Activated B cell treated with CpG ODN at 0.5 μM for 24 hours (primary cell): ENCODE data around the gene LRRIQ1. TPM values are rescaled to one million over a fixed set of nuclear protein-coding genes. Genes with fewer than 3 reads are reported as not detected.

Experiments used
- ATAC-seq: fragments of 200-7000 bp; cut with Tn5 transposase; one replicate; pipeline ENCODE4 v1.10.0; 2021; ENCODE audit warnings: low read depth, mild to moderate bottlenecking, moderate library complexity
- CTCF ChIA-PET: fragments of 350-600 bp; sonication (Branson Sonifier 250); formaldehyde crosslinking; loops from one replicate; lab custom pipeline; 2021; ENCODE audit warnings: antibody characterized with exemption; lab: Charles Lee
- POLR2A ChIA-PET: fragments of 350-600 bp; sonication (Branson Sonifier 250); formaldehyde crosslinking; loops from one replicate; lab custom pipeline; 2021; ENCODE audit warnings: antibody characterized with exemption; lab: Charles Lee
- DNase-seq: peaks from one replicate; pipeline ENCODE4 v3.0.0; 2022
- H3K27ac Mint-ChIP-seq: one replicate; pipeline ENCODE4 v1.8.0; 2020; ENCODE audit warnings: mixed read lengths
- H3K27me3 Mint-ChIP-seq: one replicate; pipeline ENCODE4 v1.8.0; 2021; ENCODE audit warnings: mixed read lengths
- H3K36me3 Mint-ChIP-seq: one replicate; pipeline ENCODE4 v1.8.0; 2021; ENCODE audit warnings: low read depth, mixed read lengths
- H3K4me1 Mint-ChIP-seq: one replicate; pipeline ENCODE4 v1.8.0; 2021; ENCODE audit warnings: mixed read lengths
- H3K4me3 Mint-ChIP-seq: one replicate; pipeline ENCODE4 v1.8.0; 2020; ENCODE audit warnings: mild to moderate bottlenecking, mixed read lengths
- H3K9me3 Mint-ChIP-seq: one replicate; pipeline ENCODE4 v1.8.0; 2020; ENCODE audit warnings: mixed read lengths
- intact Hi-C: fragments of 100-400 bp; cut with micrococcal nuclease; formaldehyde crosslinking; loops from one replicate; pipeline ENCODE4 v1.15.1; 2024
- total RNA-seq: library from RNA; stranded (reverse); gene quantifications from 2 replicates; pipeline ENCODE4 v1.2.3, GENCODE V29; 2022
- TF ChIP-seq, protein P1 (sequence below): fragments of 200-600 bp; IDR thresholded peaks from one replicate; pipeline ENCODE4 v1.8.0; 2022; ENCODE audit warnings: antibody characterized with exemption, mild to moderate bottlenecking

LRRIQ1 gene
- total RNA-seq, 1 donor from 2014 or later, result not detected

DNA sequence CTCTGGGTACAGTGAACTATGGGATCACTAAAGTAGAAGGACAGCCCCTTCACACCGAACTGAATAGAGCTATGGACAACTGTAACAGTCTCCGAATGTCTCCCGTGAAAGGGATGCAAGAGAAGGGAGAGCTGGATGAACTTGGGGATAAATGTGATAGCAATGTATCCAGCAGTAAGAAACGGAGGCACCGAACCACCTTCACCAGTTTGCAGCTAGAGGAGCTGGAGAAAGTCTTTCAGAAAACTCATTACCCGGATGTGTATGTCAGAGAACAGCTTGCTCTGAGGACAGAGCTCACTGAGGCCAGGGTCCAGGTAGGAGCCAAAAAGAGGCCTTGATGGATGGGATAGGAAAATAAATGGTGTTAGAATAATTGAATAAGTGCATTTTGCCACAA lies 247.4 kb downstream of the LRRIQ1 start:
- Mint-ChIP-seq H3K9me3 (no peaks in the 10 kb centered on the region), H3K4me3 (no peak overlapping the region), H3K36me3 (no peaks in the 10 kb centered on the region), H3K4me1 (peaks cover 7% of the 10 kb centered on the region), H3K27me3 (peaks cover 27% of the 10 kb centered on the region), H3K27ac (no peak overlapping the region)
- ChIA-PET CTCF (no interaction called here), POLR2A (no interaction called here)
- no peak for DNase-seq
- intact Hi-C loops, result no loop called here
- ATAC-seq, result no peak
- TF ChIP-seq, protein P1, sequence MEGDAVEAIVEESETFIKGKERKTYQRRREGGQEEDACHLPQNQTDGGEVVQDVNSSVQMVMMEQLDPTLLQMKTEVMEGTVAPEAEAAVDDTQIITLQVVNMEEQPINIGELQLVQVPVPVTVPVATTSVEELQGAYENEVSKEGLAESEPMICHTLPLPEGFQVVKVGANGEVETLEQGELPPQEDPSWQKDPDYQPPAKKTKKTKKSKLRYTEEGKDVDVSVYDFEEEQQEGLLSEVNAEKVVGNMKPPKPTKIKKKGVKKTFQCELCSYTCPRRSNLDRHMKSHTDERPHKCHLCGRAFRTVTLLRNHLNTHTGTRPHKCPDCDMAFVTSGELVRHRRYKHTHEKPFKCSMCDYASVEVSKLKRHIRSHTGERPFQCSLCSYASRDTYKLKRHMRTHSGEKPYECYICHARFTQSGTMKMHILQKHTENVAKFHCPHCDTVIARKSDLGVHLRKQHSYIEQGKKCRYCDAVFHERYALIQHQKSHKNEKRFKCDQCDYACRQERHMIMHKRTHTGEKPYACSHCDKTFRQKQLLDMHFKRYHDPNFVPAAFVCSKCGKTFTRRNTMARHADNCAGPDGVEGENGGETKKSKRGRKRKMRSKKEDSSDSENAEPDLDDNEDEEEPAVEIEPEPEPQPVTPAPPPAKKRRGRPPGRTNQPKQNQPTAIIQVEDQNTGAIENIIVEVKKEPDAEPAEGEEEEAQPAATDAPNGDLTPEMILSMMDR, result no peak

Other genes starting within 250 kb of the LRRIQ1 start
- gene SLC6A15, start 123.6 kb upstream of the LRRIQ1 start, total RNA-seq, result 0.05 TPM in 1 of 2 replicates, not detected in the other
- not detected in 2 replicates for gene TSPAN19, start 74 bp upstream of the LRRIQ1 start, total RNA-seq
- not detected in 2 replicates for gene ALX1, start 243.9 kb downstream of the LRRIQ1 start, total RNA-seq